ENCODE data around the gene PIH1D1. TPM values are rescaled to one million over a fixed set of nuclear protein-coding genes. Genes with fewer than 3 reads are reported as not detected.

The PIH1D1 gene
- total and polyA plus RNA-seq, 2 experiments from 2014 or later: 72.1 to 79.8 TPM

- H3K4me3 ChIP-seq: peak overlapping the region; percentile 60
- peak overlapping the region; percentile 95 for H2AFZ ChIP-seq
- H3K4me2 ChIP-seq: peak overlapping the region; percentile 95
- H3K79me2 ChIP-seq: no peaks in the 10 kb centered on the region
- H3K36me3 ChIP-seq (replicated peaks; ENCODE audit: insufficient read depth, low read depth): no peaks in the 10 kb centered on the region
- TF ChIP-seq EZH2 (IDR thresholded peaks at IDR 0.05; ENCODE audit: borderline replicate concordance): no peak
- peak; percentile 81 for TF ChIP-seq CTCF (IDR thresholded peaks at IDR 0.05; ENCODE audit: poor library complexity)
- H3K9me2 ChIP-seq (replicated peaks; ENCODE audit: insufficient read depth): no peaks in the 10 kb centered on the region
- H4K20me1 ChIP-seq (ENCODE audit: insufficient read depth, poor library complexity, severe bottlenecking): no peaks in the 10 kb centered on the region
- H3K27ac ChIP-seq: peak overlapping the region; percentile 70
- 1% methylated on average over 45 of the region's 47 CpGs for WGBS (ENCODE audit: low lambda C conversion rate, missing lambda C conversion rate)
- H3K9me3 ChIP-seq (ENCODE audit: low read depth): no peaks in the 10 kb centered on the region
- DNase-seq (ENCODE audit: low spot score): peak; percentile 98
- H3K27me3 ChIP-seq: peaks cover 37% of the 10 kb centered on the region
- H3K4me1 ChIP-seq (ENCODE audit: insufficient read depth): peaks cover 3% of the 10 kb centered on the region
Observed at GRCh38 chr19:49443366-49444099, 8.1 kb downstream of the PIH1D1 start.

GRCh38 chr19:49442771-49443365, 8.7 kb downstream of the PIH1D1 start:
- Histone ChIP-seq H3K4me3 (peak overlapping the region; percentile 60), H3K9me3 (ENCODE audit: low read depth) (no peaks in the 10 kb centered on the region), H3K36me3 (replicated peaks; ENCODE audit: insufficient read depth, low read depth) (no peaks in the 10 kb centered on the region), H4K20me1 (ENCODE audit: insufficient read depth, poor library complexity, severe bottlenecking) (no peaks in the 10 kb centered on the region), H3K4me2 (peak overlapping the region; percentile 95), H3K27ac (peak overlapping the region; percentile 70), H3K4me1 (ENCODE audit: insufficient read depth) (peaks cover 3% of the 10 kb centered on the region), H3K79me2 (no peaks in the 10 kb centered on the region), H3K27me3 (peaks cover 44% of the 10 kb centered on the region), H2AFZ (peak overlapping the region; percentile 95), H3K9me2 (replicated peaks; ENCODE audit: insufficient read depth) (no peaks in the 10 kb centered on the region)
- TF ChIP-seq EZH2 (IDR thresholded peaks at IDR 0.05; ENCODE audit: borderline replicate concordance) (no peak), CTCF (IDR thresholded peaks at IDR 0.05; ENCODE audit: poor library complexity) (no peak), EZH2phosphoT487 (IDR thresholded peaks at IDR 0.05; ENCODE audit: low read depth, severe bottlenecking, unreplicated experiment) (no peak)
- WGBS (ENCODE audit: low lambda C conversion rate, missing lambda C conversion rate): 3% methylated on average over 21 of the region's 43 CpGs
- DNase-seq (ENCODE audit: low spot score): peak; percentile 95

GRCh38 chr19:49442354-49442753, 9.3 kb downstream of the PIH1D1 start:
- H3K27me3 ChIP-seq: peaks cover 49% of the 10 kb centered on the region
- H3K79me2 ChIP-seq: no peaks in the 10 kb centered on the region
- no peaks in the 10 kb centered on the region for H3K36me3 ChIP-seq (replicated peaks; ENCODE audit: insufficient read depth, low read depth)
- peak overlapping the region; percentile 95 for H3K4me2 ChIP-seq
- H3K27ac ChIP-seq: no peak overlapping the region
- TF ChIP-seq EZH2 (IDR thresholded peaks at IDR 0.05; ENCODE audit: borderline replicate concordance) (no peak), CTCF (IDR thresholded peaks at IDR 0.05; ENCODE audit: poor library complexity) (no peak), EZH2phosphoT487 (IDR thresholded peaks at IDR 0.05; ENCODE audit: low read depth, severe bottlenecking, unreplicated experiment) (no peak)
- peak overlapping the region; percentile 95 for H2AFZ ChIP-seq
- 6% methylated on average over 9 of the region's 11 CpGs for WGBS (ENCODE audit: low lambda C conversion rate, missing lambda C conversion rate)
- no peaks in the 10 kb centered on the region for H3K9me2 ChIP-seq (replicated peaks; ENCODE audit: insufficient read depth)
- no peaks in the 10 kb centered on the region for H3K9me3 ChIP-seq (ENCODE audit: low read depth)
- DNase-seq (ENCODE audit: low spot score): no peak
- peaks cover 3% of the 10 kb centered on the region for H3K4me1 ChIP-seq (ENCODE audit: insufficient read depth)
- no peak overlapping the region for H3K4me3 ChIP-seq
- H4K20me1 ChIP-seq (ENCODE audit: insufficient read depth, poor library complexity, severe bottlenecking): no peaks in the 10 kb centered on the region

Measured in hepatocyte (in vitro differentiated cells).